ENCODE results near the gene CLASP1.

CLASP1 gene

GRCh38 chr2:121532894-121533293, 116.4 kb downstream of the CLASP1 start:
- no peaks in the 10 kb centered on the region for H3K9me3 ChIP-seq (ENCODE audit: insufficient read depth, low read length)
- H3K36me3 ChIP-seq (replicated peaks; ENCODE audit: low read depth, low read length) = peaks cover 2% of the 10 kb centered on the region
- H3K27ac ChIP-seq (ENCODE audit: low read length) = no peak overlapping the region
- H3K4me2 ChIP-seq (ENCODE audit: low read length) = peak overlapping the region; percentile 33
- no peak overlapping the region for H3K4me3 ChIP-seq (ENCODE audit: low read length)
- no peaks in the 10 kb centered on the region for H3K27me3 ChIP-seq (ENCODE audit: low read depth, low read length)
- H4K20me1 ChIP-seq (ENCODE audit: insufficient read depth, low read length) = peaks cover 48% of the 10 kb centered on the region
- no peak overlapping the region for H3K9ac ChIP-seq (ENCODE audit: low read length)
- TF ChIP-seq EZH2phosphoT487 (IDR thresholded peaks at IDR 0.05; ENCODE audit: low read depth) (no peak), CTCF (IDR thresholded peaks at IDR 0.05; ENCODE audit: low read depth, low read length) (no peak)
- H3K4me1 ChIP-seq (ENCODE audit: low read length) = peaks cover 29% of the 10 kb centered on the region
- H3K79me2 ChIP-seq (ENCODE audit: low read length) = peaks cover 51% of the 10 kb centered on the region
- no peak overlapping the region for H2AFZ ChIP-seq (ENCODE audit: low read depth, low read length)

- no peak overlapping the region for H2AFZ ChIP-seq (ENCODE audit: low read depth, low read length)
- no peaks in the 10 kb centered on the region for H3K27me3 ChIP-seq (ENCODE audit: low read depth, low read length)
- peak overlapping the region; percentile 33; the same call in 1 of the 2 replicates for H3K4me2 ChIP-seq (ENCODE audit: low read length)
- H3K4me3 ChIP-seq (ENCODE audit: low read length) = no peak overlapping the region
- peaks cover 6% of the 10 kb centered on the region for H3K36me3 ChIP-seq (replicated peaks; ENCODE audit: low read depth, low read length)
- peaks cover 46% of the 10 kb centered on the region for H3K79me2 ChIP-seq (ENCODE audit: low read length)
- H4K20me1 ChIP-seq (ENCODE audit: insufficient read depth, low read length) = peaks cover 44% of the 10 kb centered on the region
- H3K4me1 ChIP-seq (ENCODE audit: low read length) = peaks cover 31% of the 10 kb centered on the region
- H3K9me3 ChIP-seq (ENCODE audit: insufficient read depth, low read length) = no peaks in the 10 kb centered on the region
- no peak for TF ChIP-seq EZH2phosphoT487 (IDR thresholded peaks at IDR 0.05; ENCODE audit: low read depth)
- TF ChIP-seq CTCF (IDR thresholded peaks at IDR 0.05; ENCODE audit: low read depth, low read length) = no peak
- no peak overlapping the region for H3K27ac ChIP-seq (ENCODE audit: low read length)
- H3K9ac ChIP-seq (ENCODE audit: low read length) = no peak overlapping the region
Observed at GRCh38 chr2:121532347-121532766, 116.9 kb downstream of the CLASP1 start.

GRCh38 chr2:121530212-121530705, 119.0 kb downstream of the CLASP1 start:
- Histone ChIP-seq H3K4me1 (ENCODE audit: low read length) (peaks cover 33% of the 10 kb centered on the region), H3K4me3 (ENCODE audit: low read length) (peak overlapping the region; percentile 91), H2AFZ (ENCODE audit: low read depth, low read length) (peak overlapping the region; percentile 55; the same call in 1 of the 2 replicates), H3K4me2 (ENCODE audit: low read length) (peak overlapping the region; percentile 54), H3K27me3 (ENCODE audit: low read depth, low read length) (no peaks in the 10 kb centered on the region), H4K20me1 (ENCODE audit: insufficient read depth, low read length) (peaks cover 38% of the 10 kb centered on the region), H3K79me2 (ENCODE audit: low read length) (peaks cover 38% of the 10 kb centered on the region), H3K9ac (ENCODE audit: low read length) (peak overlapping the region; percentile 67), H3K27ac (ENCODE audit: low read length) (peak overlapping the region; percentile 94), H3K9me3 (ENCODE audit: insufficient read depth, low read length) (no peaks in the 10 kb centered on the region), H3K36me3 (replicated peaks; ENCODE audit: low read depth, low read length) (peaks cover 10% of the 10 kb centered on the region)
- no peak for TF ChIP-seq CTCF (IDR thresholded peaks at IDR 0.05; ENCODE audit: low read depth, low read length)
- TF ChIP-seq EZH2phosphoT487 (IDR thresholded peaks at IDR 0.05; ENCODE audit: low read depth) = no peak

GRCh38 chr2:121529439-121530211, 119.6 kb downstream of the CLASP1 start:
- peaks cover 38% of the 10 kb centered on the region for H4K20me1 ChIP-seq (ENCODE audit: insufficient read depth, low read length)
- H2AFZ ChIP-seq (ENCODE audit: low read depth, low read length) = no peak overlapping the region
- H3K79me2 ChIP-seq (ENCODE audit: low read length) = peaks cover 35% of the 10 kb centered on the region
- no peak for TF ChIP-seq EZH2phosphoT487 (IDR thresholded peaks at IDR 0.05; ENCODE audit: low read depth)
- no peaks in the 10 kb centered on the region for H3K27me3 ChIP-seq (ENCODE audit: low read depth, low read length)
- peak overlapping the region; percentile 67 for H3K9ac ChIP-seq (ENCODE audit: low read length)
- peak overlapping the region; percentile 91 for H3K4me3 ChIP-seq (ENCODE audit: low read length)
- peaks cover 10% of the 10 kb centered on the region for H3K36me3 ChIP-seq (replicated peaks; ENCODE audit: low read depth, low read length)
- H3K27ac ChIP-seq (ENCODE audit: low read length) = peak overlapping the region; percentile 94; the same call in 1 of the 2 replicates
- H3K9me3 ChIP-seq (ENCODE audit: insufficient read depth, low read length) = no peaks in the 10 kb centered on the region
- H3K4me2 ChIP-seq (ENCODE audit: low read length) = peak overlapping the region; percentile 54
- H3K4me1 ChIP-seq (ENCODE audit: low read length) = peaks cover 33% of the 10 kb centered on the region
